Measurements from ENCODE around the gene ZDHHC22. TPM values are rescaled to one million over a fixed set of nuclear protein-coding genes. Genes with fewer than 3 reads are reported as not detected.
A peak's percentile ranks its signal among the peaks of the same experiment; 100 is the strongest.
"Not testable (repeated sequence)": the region's sequence is repeated elsewhere in the genome, so short reads cannot be mapped to it uniquely, and the experiment has no call there.

The ZDHHC22 gene, protein sequence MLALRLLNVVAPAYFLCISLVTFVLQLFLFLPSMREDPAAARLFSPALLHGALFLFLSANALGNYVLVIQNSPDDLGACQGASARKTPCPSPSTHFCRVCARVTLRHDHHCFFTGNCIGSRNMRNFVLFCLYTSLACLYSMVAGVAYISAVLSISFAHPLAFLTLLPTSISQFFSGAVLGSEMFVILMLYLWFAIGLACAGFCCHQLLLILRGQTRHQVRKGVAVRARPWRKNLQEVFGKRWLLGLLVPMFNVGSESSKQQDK
- total RNA-seq (2014; rRNA removed; shearing (Covaris generic)), result 0.25 TPM in 1 of 2 replicates, not detected in the other

DNA sequence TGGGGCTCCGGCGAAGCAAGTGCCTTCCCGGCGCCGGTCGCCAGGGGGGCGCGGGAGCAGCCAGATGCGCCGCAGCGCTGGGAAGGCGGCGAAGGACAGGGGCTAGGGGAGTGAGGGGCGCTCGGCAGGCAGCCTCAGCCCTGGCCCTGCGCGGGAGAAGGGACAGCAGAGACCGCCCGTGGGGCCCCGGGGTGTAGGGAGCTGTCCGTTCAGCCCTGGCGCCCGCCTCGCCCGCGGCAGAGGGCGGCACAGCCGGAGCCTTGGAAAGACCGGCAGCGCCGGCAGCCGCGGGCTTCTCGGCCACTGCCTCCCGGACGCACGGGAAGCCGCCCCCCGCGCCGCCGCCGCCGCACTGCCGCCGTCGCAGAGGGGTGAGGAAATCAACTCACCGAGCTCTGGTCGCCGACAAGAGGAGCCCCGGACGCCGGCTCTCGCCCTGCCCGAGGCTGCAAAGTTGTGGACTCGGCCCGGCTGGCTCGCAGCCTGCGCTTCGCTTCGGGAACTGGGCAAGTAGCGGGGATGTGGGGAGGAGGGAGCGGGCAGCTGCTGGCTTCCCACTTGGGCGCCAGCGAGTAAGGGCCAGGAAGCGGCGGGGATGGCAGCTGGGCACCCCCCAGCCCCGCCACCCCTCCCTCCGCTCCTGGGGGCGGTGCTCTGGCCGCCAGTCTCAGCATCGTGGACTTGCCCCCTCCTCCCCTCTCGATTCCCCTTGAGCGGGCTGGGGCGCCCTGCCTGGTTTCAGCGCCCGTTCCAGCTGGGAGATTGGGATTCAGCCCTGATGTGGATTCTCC lies at the start of gene ZDHHC22:
TSS of gene ZDHHC22 (minus strand) at position 578 of the 791 bp plus-strand sequence. CDS start 2,053 bp downstream, outside the sequence.
- in situ Hi-C loops (cut with HindIII; ENCODE audit: low sequenced_read_pairs), result no loop called here
- peak; percentile 47 for DNase-seq (ENCODE audit: low spot score)

DNA sequence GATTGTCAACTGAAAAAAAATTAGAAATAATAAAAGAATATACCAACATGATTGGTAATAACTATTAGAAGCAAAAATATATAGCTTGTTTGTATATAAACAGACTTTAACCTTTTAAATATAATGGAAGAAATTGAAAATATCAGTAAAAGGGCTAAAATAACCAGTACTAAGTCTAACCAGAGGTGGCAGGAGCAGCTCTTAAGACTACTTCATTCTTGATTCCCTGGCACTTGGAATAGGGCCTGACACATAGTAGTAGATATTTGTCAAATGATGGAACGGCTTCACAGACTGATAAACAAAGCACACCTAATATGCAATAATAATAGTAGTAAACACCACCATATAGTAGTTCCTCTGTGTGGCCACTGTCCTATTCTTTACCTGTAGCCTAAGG lies 49.4 kb upstream of the ZDHHC22 start:
- in situ Hi-C loops (cut with HindIII; ENCODE audit: low sequenced_read_pairs), result no loop called here
- no peak for DNase-seq (ENCODE audit: low spot score)

DNA sequence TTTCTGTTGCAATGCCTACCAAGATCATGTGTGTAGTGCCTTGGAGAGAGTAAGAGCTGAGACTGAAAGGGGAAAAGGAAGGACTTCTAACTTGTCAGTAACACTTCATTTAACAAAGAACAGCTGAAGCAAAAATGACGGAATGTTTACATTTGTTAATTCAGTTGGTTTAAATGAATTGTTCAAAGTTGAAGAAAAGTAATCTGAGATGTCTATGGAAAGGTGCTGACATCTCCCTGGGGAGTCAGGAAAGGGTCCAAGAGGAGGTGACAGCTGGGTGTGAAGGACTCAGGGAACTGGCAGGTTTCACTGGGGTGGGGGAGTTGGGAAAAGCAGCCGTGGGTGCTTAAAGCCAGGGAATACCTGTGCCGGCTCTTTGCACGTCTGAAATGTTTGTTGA lies 47.9 kb upstream of the ZDHHC22 start:
- no peak for DNase-seq (ENCODE audit: low spot score)
- in situ Hi-C loops (cut with HindIII; ENCODE audit: low sequenced_read_pairs), result no loop called here

DNA sequence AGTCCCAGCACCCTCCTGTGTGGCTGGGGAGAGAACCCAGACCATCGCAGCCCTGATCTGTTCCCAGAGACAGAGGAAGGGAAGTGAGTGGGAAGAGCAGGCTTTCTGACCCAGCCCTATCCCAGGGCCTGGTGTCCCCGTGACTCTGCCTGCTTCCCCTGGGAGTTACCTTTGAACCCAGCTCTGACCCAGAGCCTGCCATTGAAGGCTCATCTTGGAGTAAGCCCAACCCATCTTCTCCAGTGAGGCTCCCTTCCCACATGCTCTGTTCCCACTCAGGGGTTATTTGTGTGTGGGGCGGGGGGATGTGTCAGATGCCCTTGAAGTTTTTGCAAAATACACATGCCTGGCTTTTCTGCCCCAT lies 46.0 kb upstream of the ZDHHC22 start:
- in situ Hi-C loops (cut with HindIII; ENCODE audit: low sequenced_read_pairs), result no loop called here
- no peak for DNase-seq (ENCODE audit: low spot score)

DNA sequence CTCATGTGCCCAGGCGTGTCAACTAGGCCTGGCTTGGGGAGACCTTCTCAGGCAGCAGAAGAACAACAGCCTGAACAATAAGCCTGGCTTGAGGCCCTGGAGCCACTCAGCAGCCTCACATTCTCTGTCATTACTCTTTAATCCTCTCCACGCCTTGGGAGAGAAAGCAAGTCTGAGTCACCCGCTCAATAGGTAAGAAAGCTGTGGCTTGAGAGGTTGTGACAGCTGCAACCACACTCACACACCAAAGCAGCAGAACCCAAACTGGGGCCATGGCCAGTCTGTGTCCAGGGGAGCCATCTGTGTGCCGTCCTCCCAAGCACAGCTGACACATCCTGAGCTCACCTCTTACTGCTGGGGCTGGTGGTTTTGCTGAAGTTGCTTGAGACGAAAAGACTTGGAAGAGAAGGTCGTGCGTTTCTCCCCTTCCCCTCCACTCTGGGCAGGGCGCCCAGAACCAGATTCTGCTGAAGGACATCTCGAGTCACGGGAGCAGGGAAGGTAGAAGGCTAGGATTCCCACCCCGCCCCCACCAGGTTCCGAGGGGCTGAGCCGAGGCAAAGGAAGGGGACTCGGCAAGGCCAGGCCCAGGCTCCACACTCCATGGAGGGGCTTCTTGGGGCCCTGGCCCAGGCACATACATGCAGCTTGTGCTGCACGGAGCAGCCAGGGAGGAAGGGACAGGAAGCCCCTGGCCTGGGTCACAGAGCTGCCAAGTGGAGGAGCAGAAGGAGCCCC lies 45.5 kb upstream of the ZDHHC22 start:
- in situ Hi-C loops (cut with HindIII; ENCODE audit: low sequenced_read_pairs), result no loop called here
- DNase-seq (ENCODE audit: low spot score), result peak; percentile 51

DNA sequence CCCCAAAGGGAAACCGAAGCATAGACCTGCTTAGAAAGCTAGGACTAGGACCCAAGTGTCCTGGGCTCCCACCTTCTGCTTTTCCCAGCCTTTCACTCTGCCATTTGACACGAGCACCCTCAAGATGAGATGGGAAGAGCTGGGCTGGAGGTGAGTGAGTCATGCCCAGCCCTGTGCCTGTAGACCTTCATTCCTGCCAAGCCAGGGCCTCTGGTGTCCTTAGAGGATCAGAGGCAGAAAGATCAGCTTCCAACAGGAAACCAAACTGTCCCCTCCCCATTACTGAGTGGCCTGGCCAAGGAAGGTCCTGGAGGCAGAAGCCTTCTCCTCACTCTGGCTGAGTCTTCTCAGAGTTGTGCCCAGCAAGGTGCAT lies 43.5 kb upstream of the ZDHHC22 start:
- in situ Hi-C loops (cut with HindIII; ENCODE audit: low sequenced_read_pairs), result no loop called here
- no peak for DNase-seq (ENCODE audit: low spot score)

DNA sequence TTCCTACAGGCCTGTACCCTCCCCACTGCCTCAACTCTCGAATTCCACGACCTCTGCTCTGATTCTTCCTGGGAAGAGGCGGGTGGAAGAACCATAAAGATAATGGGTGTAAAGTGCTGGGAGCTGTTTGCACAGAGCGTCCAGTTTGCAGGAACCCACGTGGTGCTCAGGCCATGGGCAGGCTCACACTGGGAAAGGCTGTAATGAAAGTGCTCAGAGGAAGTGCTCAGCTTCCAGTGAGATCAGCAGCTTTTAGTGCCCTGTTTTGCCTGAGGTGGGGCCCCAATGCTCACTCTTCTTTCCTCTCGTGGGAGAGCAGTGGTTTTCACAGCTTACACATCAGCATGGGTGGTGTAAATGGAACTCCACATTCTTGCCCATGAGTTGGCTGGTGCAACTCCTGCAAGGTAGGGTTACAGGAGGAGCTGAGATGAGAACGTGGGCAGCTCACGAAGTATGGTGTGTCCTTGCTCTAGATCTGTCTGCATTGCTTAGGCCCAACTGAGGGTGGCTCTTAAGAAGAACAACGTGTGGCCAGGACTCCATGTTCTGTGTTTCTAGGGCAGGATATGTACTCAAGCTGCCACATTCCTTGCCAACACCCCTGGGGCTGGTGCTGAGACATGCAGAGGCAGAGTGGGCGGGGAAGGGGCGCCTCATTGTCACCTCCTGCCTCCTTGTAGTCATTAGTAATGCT lies 43.0 kb upstream of the ZDHHC22 start:
- DNase-seq (ENCODE audit: low spot score), result peak; percentile 52
- in situ Hi-C loops (cut with HindIII; ENCODE audit: low sequenced_read_pairs), result no loop called here

DNA sequence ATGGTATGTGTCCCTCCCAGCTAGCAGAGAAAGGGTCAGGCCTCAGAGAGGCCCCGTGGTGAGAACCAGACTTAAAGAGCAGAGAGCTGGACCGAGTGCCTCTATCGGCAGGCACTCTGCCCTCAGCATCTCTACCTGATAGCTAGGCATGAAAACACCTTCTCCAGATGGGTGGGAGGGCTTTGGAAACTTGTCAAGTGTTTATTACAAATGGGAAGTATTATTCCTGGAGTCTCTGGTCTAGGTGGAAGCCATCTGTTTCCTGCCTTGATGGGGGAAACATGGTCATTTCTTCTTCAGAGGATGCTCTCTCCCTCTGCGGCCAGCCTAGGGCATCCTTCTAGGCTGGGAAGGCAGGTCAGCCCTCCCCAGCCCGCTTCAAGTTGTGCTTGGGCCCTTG lies 42.3 kb upstream of the ZDHHC22 start:
- DNase-seq (ENCODE audit: low spot score), result peak; percentile 92

DNA sequence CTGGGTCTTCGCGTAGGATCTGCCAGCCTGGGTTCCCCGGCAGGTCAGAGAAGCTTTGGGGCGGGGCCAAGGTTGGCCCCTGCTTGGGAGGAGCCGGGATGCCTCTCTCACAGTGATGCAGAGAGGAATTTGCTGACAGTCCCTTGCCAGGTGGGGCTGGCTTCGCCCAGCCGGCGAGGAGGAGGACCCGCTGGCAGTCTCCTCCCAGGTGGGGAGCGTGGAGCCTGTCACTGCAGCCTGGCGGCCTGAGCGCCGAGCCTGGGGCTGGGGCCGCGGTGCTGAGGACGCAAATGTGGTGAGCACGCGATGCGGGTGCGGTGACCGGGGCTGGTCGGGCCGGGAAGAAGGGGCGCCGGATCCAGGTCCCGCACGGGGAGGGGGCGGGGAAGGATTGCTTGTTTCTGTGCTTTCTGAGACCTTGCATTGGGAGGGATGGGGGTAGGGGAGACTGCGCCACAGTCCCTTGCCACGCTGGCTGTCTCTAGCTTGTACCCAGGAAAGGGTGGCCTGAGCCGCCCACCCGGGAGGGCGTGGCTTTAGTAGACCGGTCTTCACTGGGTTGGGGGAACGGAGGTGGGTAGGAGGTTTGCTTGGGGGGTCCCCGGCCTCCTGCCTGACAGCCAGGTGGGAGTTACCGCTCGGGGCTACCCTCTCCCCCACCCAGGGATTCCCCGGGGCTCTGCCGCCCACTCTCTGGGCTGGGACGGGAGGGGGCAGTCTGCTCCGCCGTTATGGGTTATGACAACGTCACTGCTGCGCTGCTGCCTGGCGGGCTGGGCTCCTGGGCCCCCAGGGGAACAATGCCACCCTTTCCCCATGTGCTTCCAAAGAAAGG lies 40.2 kb upstream of the ZDHHC22 start, which contains the start of gene TMEM63C:
TSS of gene TMEM63C (plus strand) at position 196 of the 835 bp plus-strand sequence. CDS start 37,016 bp downstream, outside the sequence.
- in situ Hi-C loops (cut with HindIII; ENCODE audit: low sequenced_read_pairs), result no loop called here
- DNase-seq (ENCODE audit: low spot score), result peak; percentile 92

More for the DNA sequence above, 42.3 kb upstream of the ZDHHC22 start:
- in situ Hi-C loops (cut with HindIII; ENCODE audit: low sequenced_read_pairs), result no loop called here

DNA sequence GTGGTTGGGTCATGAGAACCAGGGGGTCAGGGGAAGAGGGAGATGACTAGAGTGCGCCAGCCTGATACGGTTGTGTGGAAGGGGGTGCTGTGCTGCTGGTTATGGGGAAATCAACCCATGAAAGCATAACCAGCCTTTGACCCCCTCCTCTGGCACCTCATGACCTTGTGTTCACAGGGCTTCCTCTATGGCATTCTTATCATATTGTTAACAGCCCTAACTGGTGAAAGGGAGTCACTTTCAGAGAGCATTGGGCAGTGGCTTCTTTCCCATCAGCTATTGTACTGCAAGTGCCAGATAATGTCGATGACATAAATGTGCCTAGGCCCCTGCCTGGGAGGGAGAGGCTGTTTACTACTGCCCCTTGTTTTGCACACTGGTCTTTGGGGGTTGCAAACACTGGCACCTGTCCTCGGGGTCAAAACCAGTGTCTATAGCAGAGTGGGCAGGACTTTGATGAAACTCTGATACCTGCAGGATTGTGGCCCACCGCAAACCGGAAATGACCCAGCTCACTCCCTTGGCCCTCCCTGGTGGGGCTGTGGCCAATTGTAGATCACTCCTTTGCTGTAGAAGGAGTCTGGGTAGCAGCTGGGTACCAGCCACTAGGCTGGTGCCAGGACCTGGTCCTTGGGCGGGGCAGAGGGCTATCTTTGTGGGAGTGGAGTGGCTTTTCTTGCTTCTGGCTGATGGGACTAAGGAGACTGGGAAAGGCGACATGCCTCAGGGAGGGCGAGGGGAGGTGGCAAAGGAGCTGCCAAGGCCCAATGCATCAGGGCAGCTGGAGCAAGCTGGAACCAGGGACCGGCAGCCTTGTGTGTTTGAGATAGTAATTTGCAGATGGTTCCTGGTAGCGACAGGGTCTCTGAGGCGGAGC lies 39.4 kb upstream of the ZDHHC22 start:
- DNase-seq (ENCODE audit: low spot score), result no peak
- in situ Hi-C loops (cut with HindIII; ENCODE audit: low sequenced_read_pairs), result no loop called here

DNA sequence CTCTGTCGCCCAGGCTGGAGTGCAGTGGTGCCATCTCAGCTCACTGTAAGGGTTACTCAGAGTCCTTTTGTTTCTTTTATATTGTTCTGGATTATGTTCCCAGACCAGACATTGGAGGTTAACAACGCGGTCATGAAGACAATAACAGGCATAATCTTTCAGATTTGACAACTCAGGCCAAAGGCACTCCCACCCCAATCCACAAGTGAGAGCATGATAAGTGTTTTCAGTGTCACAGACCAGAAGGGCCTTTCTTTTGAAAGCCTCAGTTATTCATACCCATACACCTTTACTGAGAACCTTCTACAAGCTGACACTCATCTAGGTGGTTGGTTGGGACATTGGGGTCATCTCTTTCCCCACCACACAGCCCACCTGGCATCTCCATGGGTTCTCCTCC lies 37.1 kb upstream of the ZDHHC22 start:
- in situ Hi-C loops (cut with HindIII; ENCODE audit: low sequenced_read_pairs), result no loop called here
- no peak for DNase-seq (ENCODE audit: low spot score)

DNA sequence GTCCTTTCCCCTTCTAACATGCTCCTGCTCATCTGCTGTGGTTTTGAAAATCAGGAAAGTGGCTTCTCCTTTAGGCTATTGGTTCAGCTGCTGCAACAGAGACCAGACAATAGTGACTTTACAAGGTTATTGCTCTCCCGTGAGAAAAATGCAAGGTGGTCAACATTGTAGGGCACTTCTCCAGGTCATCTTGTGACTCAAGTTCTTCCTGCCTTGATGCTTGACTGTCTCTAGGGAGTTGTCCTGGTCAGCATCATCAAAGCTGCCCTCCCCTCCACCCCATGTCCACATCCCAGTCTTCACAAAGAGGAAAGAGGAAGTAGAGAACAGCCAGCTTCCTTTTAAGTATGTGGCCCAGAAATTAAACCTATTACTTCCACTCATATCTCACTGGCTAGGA lies 36.1 kb upstream of the ZDHHC22 start:
- in situ Hi-C loops (cut with HindIII; ENCODE audit: low sequenced_read_pairs), result no loop called here
- DNase-seq (ENCODE audit: low spot score), result no peak

DNA sequence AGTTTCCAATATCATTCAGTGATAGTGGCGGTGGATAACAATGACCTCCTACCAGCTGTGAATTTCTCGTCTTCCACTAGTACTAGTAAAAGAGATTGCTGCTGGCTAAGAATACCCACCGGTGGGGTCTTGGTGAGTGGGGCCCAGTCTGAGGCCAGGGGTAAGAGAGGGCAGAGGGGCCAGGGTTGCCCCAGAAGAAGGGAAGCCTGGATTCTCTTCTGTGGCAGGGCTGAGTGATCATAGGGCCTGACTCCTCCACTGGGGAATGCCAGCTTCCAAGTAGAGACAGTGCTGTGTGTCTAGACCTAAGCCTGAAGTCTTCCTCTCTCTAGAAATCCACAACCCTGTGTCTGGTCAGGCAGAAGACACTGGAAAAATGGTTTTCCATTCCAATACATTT lies 34.3 kb upstream of the ZDHHC22 start:
- in situ Hi-C loops (cut with HindIII; ENCODE audit: low sequenced_read_pairs), result no loop called here
- no peak for DNase-seq (ENCODE audit: low spot score)

DNA sequence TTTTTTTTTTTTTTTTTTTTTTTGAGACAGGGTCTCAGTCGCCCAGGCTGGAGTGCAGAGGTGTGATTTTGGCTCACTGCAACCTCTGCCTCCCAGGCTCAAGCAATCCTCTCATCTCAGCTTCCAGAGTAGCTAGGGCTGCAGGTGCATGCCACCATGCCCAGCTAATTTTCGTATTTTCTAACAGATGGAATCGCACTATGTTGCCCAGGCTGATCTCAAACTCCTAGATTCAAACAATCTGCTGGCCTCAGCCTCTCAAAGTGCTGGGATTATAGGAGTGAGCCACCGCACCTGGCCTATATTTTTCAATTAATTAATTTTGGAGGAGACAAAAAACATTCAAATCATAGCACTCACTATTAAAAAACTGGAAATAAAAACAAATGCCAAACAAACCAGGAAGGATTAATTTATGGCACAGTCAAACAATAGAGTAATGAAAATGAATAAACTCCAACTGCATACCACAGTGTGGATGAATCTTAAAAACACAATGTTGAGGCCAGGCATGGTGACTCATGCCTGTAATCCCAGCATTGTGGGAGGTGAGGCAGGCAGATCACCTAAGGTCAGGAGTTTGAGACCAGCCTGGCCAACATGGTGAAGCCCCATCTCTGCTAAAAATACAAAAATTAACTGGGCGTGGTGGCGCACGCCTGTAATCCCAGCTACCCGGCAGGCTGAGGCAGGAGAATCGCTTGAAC lies 32.5 kb upstream of the ZDHHC22 start:
- in situ Hi-C loops (cut with HindIII; ENCODE audit: low sequenced_read_pairs), result not testable (repeated sequence)
- DNase-seq (ENCODE audit: low spot score), result peak; percentile 95

DNA sequence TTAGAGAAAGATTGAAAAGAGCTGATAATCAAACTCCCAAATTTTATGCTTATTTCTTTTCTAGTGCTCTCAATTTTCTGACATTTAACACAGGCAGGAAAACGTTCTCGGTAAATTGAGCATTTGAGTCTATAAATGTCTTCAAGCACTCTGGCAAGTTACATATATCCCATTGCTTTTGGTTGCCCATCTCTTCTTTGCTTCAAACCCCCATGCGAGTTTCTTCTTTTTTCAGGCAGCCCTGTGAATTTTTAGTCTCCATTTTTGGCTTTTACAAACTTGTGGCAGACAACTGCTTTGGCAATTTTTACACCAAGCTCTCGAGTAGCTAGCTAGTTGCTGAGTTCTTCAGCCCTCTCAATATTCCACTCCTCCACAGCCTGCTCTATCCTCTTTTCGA lies 31.3 kb upstream of the ZDHHC22 start:
- in situ Hi-C loops (cut with HindIII; ENCODE audit: low sequenced_read_pairs), result no loop called here
- no peak for DNase-seq (ENCODE audit: low spot score)

DNA sequence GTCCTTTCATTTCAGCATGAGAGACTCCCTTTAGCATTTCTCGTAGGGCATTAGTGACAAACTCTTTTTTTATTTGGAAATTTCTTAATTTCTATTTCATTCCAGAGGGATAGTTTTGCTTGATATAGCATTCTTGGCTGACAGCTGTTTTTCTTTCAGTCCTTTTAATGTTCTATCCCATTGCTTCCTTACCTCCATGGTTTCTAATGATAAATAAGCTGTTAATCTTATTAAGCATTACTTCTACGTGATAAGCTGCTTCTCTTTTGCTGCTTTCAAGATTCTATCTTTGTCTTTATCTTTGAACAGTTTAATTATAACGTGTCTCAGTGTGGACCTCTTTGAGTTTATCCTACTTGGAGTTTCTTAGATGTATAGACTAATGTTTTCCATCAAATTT lies 28.5 kb upstream of the ZDHHC22 start:
- in situ Hi-C loops (cut with HindIII; ENCODE audit: low sequenced_read_pairs), result no loop called here

DNA sequence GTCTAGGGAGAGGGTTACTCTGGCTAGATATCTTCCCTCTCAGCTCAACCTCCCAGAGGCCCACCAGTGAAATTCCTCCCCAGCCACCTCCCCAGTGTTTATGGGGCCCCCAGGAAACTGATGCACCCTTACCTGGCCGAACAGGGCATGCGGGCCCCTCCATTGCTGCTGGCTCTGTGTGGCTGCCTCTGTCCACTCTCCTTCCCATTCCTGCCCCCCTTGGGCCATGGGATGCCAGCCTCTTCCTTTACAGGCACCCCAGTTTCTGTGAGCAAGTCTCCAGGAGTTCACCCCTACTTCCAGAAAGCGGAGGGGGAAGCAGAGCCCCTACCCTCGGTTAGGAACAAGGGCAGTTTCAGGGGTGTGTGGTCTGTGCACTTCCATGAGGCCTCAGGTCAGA lies 19.4 kb upstream of the ZDHHC22 start:
- in situ Hi-C loops (cut with HindIII; ENCODE audit: low sequenced_read_pairs), result no loop called here

More for the DNA sequence above, 28.5 kb upstream of the ZDHHC22 start:
- no peak for DNase-seq (ENCODE audit: low spot score)

More for the DNA sequence above, 19.4 kb upstream of the ZDHHC22 start:
- no peak for DNase-seq (ENCODE audit: low spot score)
